H7 (cell line): ENCODE data around the gene DNM3. TPM values are rescaled to one million over a fixed set of nuclear protein-coding genes. Genes with fewer than 3 reads are reported as not detected.

Source experiments
- DNase-seq: peaks from one replicate; pipeline ENCODE4 v3.0.0; 2012
- H3K27me3 ChIP-seq: 2 replicates; pipeline ENCODE4 v1.6.0; 2011; ENCODE audit warnings: mild to moderate bottlenecking, low read length; ENCODE audit not compliant: control insufficient read depth, insufficient read depth
- H3K36me3 ChIP-seq: replicated peaks from 2 replicates; pipeline ENCODE4 v1.5.1; 2011; ENCODE audit warnings: low read length; ENCODE audit not compliant: control insufficient read depth, insufficient read depth
- H3K4me3 ChIP-seq: 2 replicates; pipeline ENCODE4 v1.5.1; 2011; ENCODE audit warnings: low read depth, mild to moderate bottlenecking, control low read depth, low read length, moderate library complexity; ENCODE audit not compliant: insufficient read depth
- total RNA-seq: library from RNA; depleted of rRNA; stranded (reverse); fragments of >200 nt; shearing (Covaris generic); gene quantifications from 2 replicates; pipeline ENCODE4 v1.2.3, GENCODE V29; 2014

The DNM3 gene
- total RNA-seq, 1 experiment from 2014 or later, result 0.73 TPM

GRCh38 chr1:171844381-171844780 lies 3.1 kb downstream of the DNM3 start:
- DNase-seq, result no peak
- Histone ChIP-seq H3K4me3 (no peak overlapping the region), H3K36me3 (no peaks in the 10 kb centered on the region), H3K27me3 (peaks cover 20% of the 10 kb centered on the region; the same call in 1 of the 2 replicates)

- H3K27me3 ChIP-seq, result peaks cover 13% of the 10 kb centered on the region; the same call in 1 of the 2 replicates
- H3K4me3 ChIP-seq, result no peak overlapping the region
- H3K36me3 ChIP-seq, result no peaks in the 10 kb centered on the region
- no peak for DNase-seq
Measured at GRCh38 chr1:171845998-171846397, 4.7 kb downstream of the DNM3 start.

- Histone ChIP-seq H3K36me3 (no peaks in the 10 kb centered on the region), H3K27me3 (no peaks in the 10 kb centered on the region), H3K4me3 (no peak overlapping the region)
- DNase-seq, result no peak
Measured at GRCh38 chr1:171849245-171849898, 8.1 kb downstream of the DNM3 start.

- Histone ChIP-seq H3K27me3 (no peaks in the 10 kb centered on the region), H3K36me3 (no peaks in the 10 kb centered on the region), H3K4me3 (no peak overlapping the region)
- no peak for DNase-seq
Measured at GRCh38 chr1:171850651-171851350, 9.5 kb downstream of the DNM3 start.

GRCh38 chr1:171852272-171852671 lies 11.0 kb downstream of the DNM3 start:
- H3K36me3 ChIP-seq, result no peaks in the 10 kb centered on the region
- no peak for DNase-seq
- H3K27me3 ChIP-seq, result no peaks in the 10 kb centered on the region
- no peak overlapping the region for H3K4me3 ChIP-seq

- DNase-seq, result no peak
- H3K4me3 ChIP-seq, result no peak overlapping the region
- no peaks in the 10 kb centered on the region for H3K27me3 ChIP-seq
- H3K36me3 ChIP-seq, result no peaks in the 10 kb centered on the region
Measured at GRCh38 chr1:171855381-171855780, 14.1 kb downstream of the DNM3 start.

GRCh38 chr1:171858696-171859095 lies 17.4 kb downstream of the DNM3 start:
- H3K27me3 ChIP-seq, result no peaks in the 10 kb centered on the region
- no peaks in the 10 kb centered on the region for H3K36me3 ChIP-seq
- no peak for DNase-seq
- H3K4me3 ChIP-seq, result no peak overlapping the region

GRCh38 chr1:171860696-171861095 lies 19.4 kb downstream of the DNM3 start:
- Histone ChIP-seq H3K36me3 (no peaks in the 10 kb centered on the region), H3K27me3 (no peaks in the 10 kb centered on the region), H3K4me3 (no peak overlapping the region)
- DNase-seq, result no peak

- no peaks in the 10 kb centered on the region for H3K27me3 ChIP-seq
- no peaks in the 10 kb centered on the region for H3K36me3 ChIP-seq
- DNase-seq, result no peak
- H3K4me3 ChIP-seq, result no peak overlapping the region
Measured at GRCh38 chr1:171863531-171863930, 22.2 kb downstream of the DNM3 start.

- Histone ChIP-seq H3K27me3 (no peaks in the 10 kb centered on the region), H3K4me3 (no peak overlapping the region), H3K36me3 (no peaks in the 10 kb centered on the region)
- no peak for DNase-seq
Measured at GRCh38 chr1:171864308-171864707, 23.0 kb downstream of the DNM3 start.

- Histone ChIP-seq H3K36me3 (no peaks in the 10 kb centered on the region), H3K27me3 (no peaks in the 10 kb centered on the region), H3K4me3 (no peak overlapping the region)
- no peak for DNase-seq
Measured at GRCh38 chr1:171865106-171865505, 23.8 kb downstream of the DNM3 start.

GRCh38 chr1:171867236-171867635 lies 25.9 kb downstream of the DNM3 start:
- Histone ChIP-seq H3K36me3 (no peaks in the 10 kb centered on the region), H3K27me3 (no peaks in the 10 kb centered on the region), H3K4me3 (no peak overlapping the region)
- no peak for DNase-seq

GRCh38 chr1:171868217-171868803 lies 27.0 kb downstream of the DNM3 start:
- Histone ChIP-seq H3K4me3 (no peak overlapping the region), H3K36me3 (no peaks in the 10 kb centered on the region), H3K27me3 (no peaks in the 10 kb centered on the region)
- DNase-seq, result no peak

- no peak overlapping the region for H3K4me3 ChIP-seq
- no peaks in the 10 kb centered on the region for H3K27me3 ChIP-seq
- no peak for DNase-seq
- H3K36me3 ChIP-seq, result no peaks in the 10 kb centered on the region
Measured at GRCh38 chr1:171869097-171869496, 27.8 kb downstream of the DNM3 start.

- no peaks in the 10 kb centered on the region for H3K36me3 ChIP-seq
- no peak for DNase-seq
- no peak overlapping the region for H3K4me3 ChIP-seq
- no peaks in the 10 kb centered on the region for H3K27me3 ChIP-seq
Measured at GRCh38 chr1:171871848-171872247, 30.6 kb downstream of the DNM3 start.
